CD4-positive, alpha-beta T cell (primary cell): ENCODE results near the gene COX7A2L. TPM values are rescaled to one million over a fixed set of nuclear protein-coding genes. Genes with fewer than 3 reads are reported as not detected.

ENCODE experiments used
- ATAC-seq: fragments of 200-7000 bp; cut with Tn5 transposase; one replicate; pipeline ENCODE4 v1.10.0; 2022; ENCODE audit warnings: mild to moderate bottlenecking; ENCODE audit not compliant: poor library complexity
- CTCF ChIA-PET: fragments of 350-600 bp; sonication (Branson Sonifier 250); formaldehyde crosslinking; loops from one replicate; lab custom pipeline; 2021; ENCODE audit warnings: antibody characterized with exemption, inconsistent platforms; lab: Charles Lee
- POLR2A ChIA-PET: fragments of 350-600 bp; sonication (Branson Sonifier 250); formaldehyde crosslinking; loops from one replicate; lab custom pipeline; 2021; ENCODE audit warnings: antibody characterized with exemption, inconsistent platforms; lab: Charles Lee
- DNase-seq, 14 experiments: peaks; one replicate each; pipeline ENCODE4 v3.0.0-alpha.2; 2013 to 2020; ENCODE audit warnings: mixed read lengths in 2 of 14
- H3K27ac ChIP-seq, 2 donors: one replicate each; pipeline versions ENCODE4 v1.5.1 to v1.7.0; 2013; ENCODE audit warnings: low read length in 2 of 2, low read depth in 1 of 2, mild to moderate bottlenecking in 1 of 2
- H3K27me3 ChIP-seq, 2 experiments: 1 replicate in 1 of 2; 2 replicates in 1 of 2; pipeline versions ENCODE4 v1.6.1 to v1.7.0; 2013; ENCODE audit warnings: low read length in 2 of 2, control low read depth in 1 of 2, mild to moderate bottlenecking in 1 of 2, moderate library complexity in 1 of 2; ENCODE audit not compliant: insufficient read depth in 2 of 2, control insufficient read depth in 1 of 2
- H3K36me3 ChIP-seq: one replicate; pipeline ENCODE4 v1.6.1; 2013; ENCODE audit warnings: low read length, control low read depth; ENCODE audit not compliant: insufficient read depth
- H3K4me1 ChIP-seq: one replicate; pipeline ENCODE4 v1.6.1; 2013; ENCODE audit warnings: low read length, control low read depth; ENCODE audit not compliant: insufficient read depth
- H3K4me3 ChIP-seq: one replicate; pipeline ENCODE4 v1.5.1; 2013; ENCODE audit warnings: mild to moderate bottlenecking, low read length, moderate library complexity
- H3K9me3 ChIP-seq, 2 experiments: 1 replicate in 1 of 2; 2 replicates in 1 of 2; pipeline versions ENCODE4 v1.6.1 to v1.7.0; 2013; ENCODE audit warnings: low read length in 2 of 2, mild to moderate bottlenecking in 2 of 2, control low read depth in 1 of 2, moderate library complexity in 1 of 2; ENCODE audit not compliant: control insufficient read depth in 1 of 2, insufficient read depth in 1 of 2
- H3K27ac Mint-ChIP-seq: one replicate; pipeline ENCODE4 v1.8.0; 2020; ENCODE audit warnings: mixed read lengths
- H3K27me3 Mint-ChIP-seq: one replicate; pipeline ENCODE4 v1.8.0; 2021; ENCODE audit warnings: mixed read lengths
- H3K36me3 Mint-ChIP-seq: one replicate; pipeline ENCODE4 v1.8.0; 2021; ENCODE audit warnings: low read depth, mixed read lengths
- H3K4me1 Mint-ChIP-seq: one replicate; pipeline ENCODE4 v1.8.0; 2021; ENCODE audit warnings: low read depth, mixed read lengths
- H3K4me3 Mint-ChIP-seq: one replicate; pipeline ENCODE4 v1.8.0; 2020; ENCODE audit warnings: mild to moderate bottlenecking, mixed read lengths
- H3K9me3 Mint-ChIP-seq: one replicate; pipeline ENCODE4 v1.8.0; 2020; ENCODE audit warnings: mixed read lengths
- intact Hi-C, 2 experiments: fragments of 100-400 bp; cut with DNase I in 1 of 2; cut with micrococcal nuclease in 1 of 2; formaldehyde crosslinking; loops; one replicate each; pipeline versions ENCODE4 v1.15.1 to v1.9.0; 2023 to 2025; cut with DNase I, micrococcal nuclease
- total RNA-seq, 174 experiments: library from RNA in 2 of 174; stranded (reverse) in 2 of 174; gene quantifications; one replicate each; pipeline ENCODE4 v1.2.3 and lab custom pipeline; 2021 to 2026
- TF ChIP-seq, protein P1 (sequence below): fragments of 200-600 bp; IDR thresholded peaks from one replicate; pipeline ENCODE4 v1.8.0; 2022; ENCODE audit warnings: antibody characterized with exemption, mild to moderate bottlenecking

The COX7A2L gene
- total RNA-seq, 2 experiments from 2014 or later, result 51.3 to 57.3 TPM

DNA sequence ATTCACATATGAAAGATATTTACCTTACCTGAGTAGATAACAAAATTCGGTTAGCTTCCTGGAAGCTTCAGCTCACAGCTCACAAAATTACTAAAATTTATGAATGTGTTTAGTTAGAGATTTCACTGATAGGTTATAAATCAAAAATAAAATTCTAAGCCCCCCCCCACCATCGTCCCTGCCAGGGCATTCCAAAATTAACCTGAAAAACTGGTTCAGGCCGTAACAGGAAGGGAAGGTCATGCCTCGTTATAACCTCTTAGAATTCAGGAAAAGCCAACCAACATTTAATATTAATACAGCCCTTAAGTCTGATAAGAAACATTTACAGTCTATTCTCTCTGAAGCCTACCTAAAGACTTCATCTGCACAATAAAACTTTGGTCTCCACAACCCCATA is 48.9 kb downstream of the COX7A2L start:
- peaks cover 30% of the 10 kb centered on the region for H3K4me1 Mint-ChIP-seq
- ChIA-PET CTCF (no interaction called here), POLR2A (no interaction called here)
- no peak for DNase-seq
- no peak overlapping the region for H3K27ac Mint-ChIP-seq
- Histone ChIP-seq H3K4me1 (peaks cover 3% of the 10 kb centered on the region), H3K27me3 (no peaks in the 10 kb centered on the region), H3K4me3 (no peak overlapping the region), H3K27ac (no peak overlapping the region), H3K36me3 (peaks cover 63% of the 10 kb centered on the region), H3K9me3 (no peaks in the 10 kb centered on the region)
- H3K9me3 Mint-ChIP-seq, result no peaks in the 10 kb centered on the region
- no peaks in the 10 kb centered on the region for H3K27me3 Mint-ChIP-seq
- peaks cover 73% of the 10 kb centered on the region for H3K36me3 Mint-ChIP-seq
- intact Hi-C loops, result no loop called here
- TF ChIP-seq, protein P1, sequence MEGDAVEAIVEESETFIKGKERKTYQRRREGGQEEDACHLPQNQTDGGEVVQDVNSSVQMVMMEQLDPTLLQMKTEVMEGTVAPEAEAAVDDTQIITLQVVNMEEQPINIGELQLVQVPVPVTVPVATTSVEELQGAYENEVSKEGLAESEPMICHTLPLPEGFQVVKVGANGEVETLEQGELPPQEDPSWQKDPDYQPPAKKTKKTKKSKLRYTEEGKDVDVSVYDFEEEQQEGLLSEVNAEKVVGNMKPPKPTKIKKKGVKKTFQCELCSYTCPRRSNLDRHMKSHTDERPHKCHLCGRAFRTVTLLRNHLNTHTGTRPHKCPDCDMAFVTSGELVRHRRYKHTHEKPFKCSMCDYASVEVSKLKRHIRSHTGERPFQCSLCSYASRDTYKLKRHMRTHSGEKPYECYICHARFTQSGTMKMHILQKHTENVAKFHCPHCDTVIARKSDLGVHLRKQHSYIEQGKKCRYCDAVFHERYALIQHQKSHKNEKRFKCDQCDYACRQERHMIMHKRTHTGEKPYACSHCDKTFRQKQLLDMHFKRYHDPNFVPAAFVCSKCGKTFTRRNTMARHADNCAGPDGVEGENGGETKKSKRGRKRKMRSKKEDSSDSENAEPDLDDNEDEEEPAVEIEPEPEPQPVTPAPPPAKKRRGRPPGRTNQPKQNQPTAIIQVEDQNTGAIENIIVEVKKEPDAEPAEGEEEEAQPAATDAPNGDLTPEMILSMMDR, result no peak
- H3K4me3 Mint-ChIP-seq, result no peak overlapping the region
- ATAC-seq, result no peak

DNA sequence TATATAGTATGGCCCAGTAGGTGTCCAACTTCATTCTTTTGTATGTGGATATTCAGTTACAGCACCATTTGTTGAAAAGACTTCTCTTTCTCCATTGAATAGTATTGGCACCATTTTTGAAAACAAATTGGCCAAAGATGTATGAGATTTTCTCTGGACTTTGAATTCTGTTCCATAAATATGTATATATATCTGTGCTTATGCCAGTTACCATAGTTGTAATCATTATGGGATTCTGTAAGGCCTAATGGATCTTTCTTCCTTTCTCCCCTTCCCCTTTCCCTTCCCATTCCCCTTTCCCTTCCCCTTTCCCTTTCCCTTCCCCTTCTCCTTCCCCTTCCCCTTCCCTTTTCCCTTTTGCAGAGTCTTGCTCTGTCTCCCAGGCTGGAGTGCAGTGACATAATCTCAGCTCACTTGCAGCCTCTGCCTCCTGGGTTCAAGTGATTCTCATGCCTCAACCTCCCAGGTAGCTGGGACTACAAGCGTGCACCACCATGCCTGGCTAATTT is 51.0 kb downstream of the COX7A2L start:
- H3K27ac Mint-ChIP-seq, result peak overlapping the region; percentile 49
- CTCF ChIA-PET, result no interaction called here

DNA sequence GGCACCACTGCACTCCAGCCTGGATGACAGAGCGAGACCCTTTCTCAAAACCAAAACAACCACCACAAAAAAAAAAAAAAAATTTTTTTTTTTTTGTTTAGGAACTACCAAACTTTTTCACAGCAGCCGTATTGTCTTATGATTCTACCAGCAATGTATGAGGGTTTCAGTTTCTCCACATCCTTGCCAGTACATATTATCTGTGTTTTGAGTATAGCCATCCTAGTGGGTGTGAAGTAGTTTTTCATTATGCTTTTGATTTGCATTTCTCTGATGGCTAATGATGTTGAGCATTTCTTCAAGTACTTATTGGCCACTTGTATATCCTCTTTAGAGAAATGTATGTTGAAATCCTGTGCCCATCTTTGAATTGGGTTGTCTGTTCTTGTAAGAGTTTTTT is 51.7 kb downstream of the COX7A2L start:
- no peak overlapping the region for H3K27ac ChIP-seq
- H3K9me3 ChIP-seq, result no peaks in the 10 kb centered on the region
- H3K4me3 Mint-ChIP-seq, result no peak overlapping the region
- H3K9me3 Mint-ChIP-seq, result no peaks in the 10 kb centered on the region
- peaks cover 3% of the 10 kb centered on the region for H3K4me1 ChIP-seq
- peaks cover 47% of the 10 kb centered on the region for H3K36me3 ChIP-seq
- intact Hi-C loops, result no loop called here
- TF ChIP-seq, protein P1, result no peak
- peaks cover 21% of the 10 kb centered on the region for H3K4me1 Mint-ChIP-seq
- no peak for DNase-seq
- peaks cover 72% of the 10 kb centered on the region for H3K36me3 Mint-ChIP-seq
- ChIA-PET POLR2A (interaction anchor here (1.0 kb wide), 1 partner anchor 8 kb away, joined by 3 read pairs; no protein-coding TSS in a partner anchor), CTCF (no interaction called here)
- no peaks in the 10 kb centered on the region for H3K27me3 Mint-ChIP-seq
- ATAC-seq, result no peak
- H3K27ac Mint-ChIP-seq, result peak overlapping the region; percentile 49
- no peaks in the 10 kb centered on the region for H3K27me3 ChIP-seq
- no peak overlapping the region for H3K4me3 ChIP-seq

More for the DNA sequence above, 51.0 kb downstream of the COX7A2L start:
- POLR2A ChIA-PET, result no interaction called here
- Histone ChIP-seq H3K4me1 (peaks cover 3% of the 10 kb centered on the region), H3K4me3 (no peak overlapping the region), H3K27ac (no peak overlapping the region), H3K27me3 (no peaks in the 10 kb centered on the region), H3K36me3 (peaks cover 50% of the 10 kb centered on the region), H3K9me3 (no peaks in the 10 kb centered on the region)
- peaks cover 27% of the 10 kb centered on the region for H3K4me1 Mint-ChIP-seq
- H3K36me3 Mint-ChIP-seq, result peaks cover 72% of the 10 kb centered on the region
- TF ChIP-seq, protein P1, result no peak
- no peaks in the 10 kb centered on the region for H3K9me3 Mint-ChIP-seq
- H3K4me3 Mint-ChIP-seq, result no peak overlapping the region
- intact Hi-C loops, result no loop called here
- no peak for DNase-seq
- no peaks in the 10 kb centered on the region for H3K27me3 Mint-ChIP-seq
- ATAC-seq, result no peak
